Stimulated activated CD8-positive, alpha-beta memory T cell treated with anti-CD3 and anti-CD28 coated beads, Interleukin-7, amount 100 ng/mL, for 48 hours (primary cell): Measurements from ENCODE around the gene FXYD2.
"Not testable (repeated sequence)": the region's sequence is repeated elsewhere in the genome, so short reads cannot be mapped to it uniquely, and the experiment has no call there.

Source experiments
- DNase-seq, 2 donors: peaks; one replicate each; pipeline ENCODE4 v3.0.0-alpha.2; 2020; ENCODE audit warnings: low read depth in 1 of 2; ENCODE audit errors: extremely low read depth in 1 of 2

The FXYD2 gene

GRCh38 chr11:117824571-117825537, at the start of gene FXYD2:
TSS of gene FXYD2 (minus strand) at chr11:117824744. CDS start at chr11:117824678, 66 bp downstream.
- no peak for DNase-seq

DNA sequence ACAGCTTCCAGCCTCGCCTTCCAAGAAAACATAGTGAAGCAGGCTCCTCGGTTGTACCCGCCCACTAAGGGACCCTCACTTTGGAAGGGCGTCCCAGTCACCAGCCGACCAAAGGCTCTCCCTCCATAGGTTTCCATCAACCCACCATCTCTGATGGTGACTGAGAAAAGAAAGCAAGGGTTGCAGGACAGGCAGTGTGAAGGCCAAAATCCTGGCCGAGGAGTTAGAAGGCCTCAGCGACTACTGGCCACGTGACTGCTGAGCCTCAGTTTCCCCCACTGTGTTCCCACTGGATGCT, 49.2 kb upstream of the FXYD2 start:
- no peak for DNase-seq

GRCh38 chr11:117872975-117873827, 48.7 kb upstream of the FXYD2 start:
- no peak for DNase-seq

DNA sequence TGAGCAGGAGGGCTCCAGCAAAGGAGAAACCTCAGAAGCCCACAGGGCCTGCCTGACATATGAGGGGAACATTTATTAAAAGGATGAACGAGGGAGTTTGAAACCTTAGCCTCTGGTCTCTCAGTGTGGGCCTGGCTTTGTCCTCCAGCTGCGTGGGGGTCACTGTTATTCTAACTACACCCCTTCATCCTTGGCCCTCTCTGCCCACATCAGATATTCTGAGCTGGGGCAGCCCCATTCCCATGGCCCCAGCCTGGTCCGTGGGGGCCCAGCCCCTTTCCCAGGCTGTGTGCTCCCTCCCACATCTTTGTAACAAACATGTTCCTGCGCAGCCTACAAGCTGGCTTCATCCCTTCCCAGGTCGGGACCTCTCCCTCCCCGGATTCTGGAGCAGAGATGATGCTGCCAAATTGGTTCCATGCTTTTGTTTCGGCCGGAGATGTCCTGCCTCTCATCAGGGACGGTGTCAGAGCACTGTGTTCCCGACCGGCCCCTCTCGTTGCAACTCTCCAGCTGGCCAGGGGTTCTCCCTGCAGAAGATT, 47.9 kb upstream of the FXYD2 start:
- DNase-seq: no peak

DNA sequence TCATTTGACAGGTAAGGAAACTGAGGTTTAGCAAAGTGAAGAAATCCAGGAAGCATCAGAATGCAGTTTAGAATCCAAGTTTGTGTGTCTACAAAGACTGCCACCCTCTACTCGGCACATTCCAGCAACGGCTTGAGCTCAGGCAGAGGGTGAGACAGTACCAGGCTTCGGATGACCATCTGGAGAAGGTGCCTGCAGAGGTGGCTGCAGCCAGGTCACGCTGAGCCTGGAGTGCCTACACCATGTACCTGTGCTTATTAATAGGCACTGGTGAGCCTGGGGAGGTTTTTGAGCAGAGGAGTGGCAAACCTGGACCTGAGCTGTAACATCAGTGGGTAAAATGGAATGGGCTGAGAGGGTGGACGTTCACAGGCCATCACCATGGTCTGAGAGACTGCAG, 47.2 kb upstream of the FXYD2 start:
- DNase-seq: no peak

- no peak for DNase-seq
Measured at GRCh38 chr11:117871160-117871559, 46.6 kb upstream of the FXYD2 start.

DNA sequence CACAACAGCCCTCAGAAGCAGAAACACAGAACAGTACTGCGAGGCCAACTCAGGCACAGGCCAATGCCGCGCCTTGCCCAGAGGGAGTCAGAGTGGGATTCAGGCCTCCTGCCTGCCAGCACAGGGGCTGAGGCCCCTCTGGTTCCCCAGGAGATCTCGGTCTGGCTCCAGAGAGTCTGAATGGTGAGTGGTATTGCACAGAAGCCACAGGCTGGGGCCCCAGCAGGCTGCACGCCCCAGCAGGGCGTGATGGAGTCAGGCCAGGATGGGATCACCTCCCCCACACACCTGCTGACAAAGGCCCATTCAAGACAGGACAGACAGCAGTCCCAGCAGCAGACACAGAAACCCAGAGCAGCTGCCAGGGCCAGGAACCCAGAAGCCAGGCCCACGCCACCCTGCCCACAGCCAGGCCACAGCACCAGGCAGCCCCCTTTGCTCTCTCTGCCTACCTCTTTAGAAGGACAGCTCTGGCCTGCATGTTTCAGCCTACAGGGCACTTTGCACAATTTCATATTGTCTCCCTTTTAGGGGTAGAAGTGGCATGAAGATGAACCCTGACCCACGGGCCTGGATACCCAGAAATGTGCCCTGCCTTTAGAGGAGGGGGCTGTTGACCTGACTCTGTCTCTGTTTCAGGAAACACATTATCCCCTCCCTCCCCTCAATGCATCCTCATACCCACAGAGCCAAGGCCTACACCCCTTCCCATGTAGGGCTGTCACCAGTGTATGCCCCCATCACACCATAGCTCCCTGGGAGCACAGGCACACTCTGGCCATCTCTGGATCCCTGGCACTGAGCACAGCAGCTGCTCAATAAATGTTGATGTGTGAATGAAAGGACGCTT, 45.8 kb upstream of the FXYD2 start:
- DNase-seq: no peak

- no peak for DNase-seq
Measured at GRCh38 chr11:117869604-117870003, 45.1 kb upstream of the FXYD2 start.

GRCh38 chr11:117868815-117869561, 44.4 kb upstream of the FXYD2 start:
- DNase-seq: no peak

GRCh38 chr11:117868088-117868487, 43.5 kb upstream of the FXYD2 start:
- no peak for DNase-seq

DNA sequence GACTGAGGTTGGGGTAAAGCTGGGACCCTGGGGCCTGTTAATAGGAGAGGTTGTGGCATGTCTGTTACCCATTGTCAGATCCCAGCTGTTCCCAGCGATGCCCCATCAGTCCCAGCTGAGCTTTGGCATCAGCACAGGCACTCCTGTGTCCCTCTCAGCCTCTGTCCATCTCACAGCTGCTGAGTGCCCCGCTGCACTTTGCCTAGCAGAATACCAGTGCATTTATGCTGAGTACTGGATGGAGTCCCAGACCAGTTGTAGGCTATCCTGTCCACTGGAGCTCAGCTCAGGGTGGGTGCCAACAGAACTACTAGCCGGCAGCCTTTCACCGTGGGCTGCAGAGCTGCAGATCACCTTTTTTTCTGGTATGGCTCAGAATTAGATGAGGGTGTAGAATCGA, 42.0 kb upstream of the FXYD2 start:
- DNase-seq: no peak

DNA sequence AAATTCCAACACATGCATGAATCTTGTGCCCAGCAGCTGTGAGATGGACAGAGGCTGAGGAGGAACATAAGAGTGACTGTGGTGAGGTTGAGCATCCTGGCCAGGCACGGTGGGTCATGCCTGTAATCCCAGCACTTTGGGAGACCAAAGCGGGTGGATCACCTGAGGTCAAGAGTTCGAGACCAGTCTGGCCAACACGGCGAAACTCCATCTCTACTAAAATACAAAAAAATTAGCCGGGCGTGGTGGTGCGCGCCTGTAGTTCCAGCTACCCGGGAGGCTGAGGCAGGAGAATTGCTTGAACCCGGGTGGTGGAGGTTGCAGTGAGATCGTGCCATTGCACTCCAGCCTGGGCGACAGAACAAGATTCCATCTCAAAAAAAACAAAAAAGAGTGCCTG, 41.0 kb upstream of the FXYD2 start:
- DNase-seq: not testable (repeated sequence)

GRCh38 chr11:117863383-117863782, 38.8 kb upstream of the FXYD2 start:
- no peak for DNase-seq

GRCh38 chr11:117862753-117863152, 38.2 kb upstream of the FXYD2 start:
- DNase-seq: no peak

DNA sequence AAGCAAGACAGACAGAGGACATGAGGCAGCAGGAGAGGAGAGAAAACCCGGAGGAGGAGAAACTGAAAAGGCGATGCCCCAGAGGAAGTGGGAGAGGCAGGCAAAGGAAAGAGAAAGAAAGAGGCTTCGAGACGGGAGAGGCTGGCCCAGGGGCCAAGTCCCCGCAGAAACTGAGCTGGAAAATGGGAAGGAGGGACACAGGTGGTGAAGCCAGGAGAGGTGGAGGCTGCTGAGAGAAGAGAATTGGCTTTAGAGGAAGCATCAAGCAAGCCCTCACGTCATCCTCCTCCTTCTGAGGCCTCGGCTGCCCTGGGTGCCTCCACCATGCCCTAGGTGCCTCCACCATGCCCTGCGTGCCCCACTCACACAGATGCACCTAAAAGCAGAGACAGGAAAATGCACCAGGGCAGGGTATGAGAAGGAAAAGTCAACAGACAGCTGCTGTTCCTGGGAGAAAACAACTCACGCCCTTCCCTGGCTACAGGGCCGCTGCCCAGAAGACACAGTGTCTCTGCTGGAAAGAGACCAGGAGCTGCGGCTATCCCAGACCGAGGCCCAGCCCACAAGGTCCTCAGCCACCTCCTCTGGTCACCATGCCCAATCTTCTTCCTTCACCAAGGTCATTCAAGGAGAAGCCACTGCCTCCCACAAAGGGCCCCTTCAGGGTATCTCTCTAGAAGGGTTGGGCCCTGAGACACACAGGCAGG, 37.6 kb upstream of the FXYD2 start:
- no peak for DNase-seq

DNA sequence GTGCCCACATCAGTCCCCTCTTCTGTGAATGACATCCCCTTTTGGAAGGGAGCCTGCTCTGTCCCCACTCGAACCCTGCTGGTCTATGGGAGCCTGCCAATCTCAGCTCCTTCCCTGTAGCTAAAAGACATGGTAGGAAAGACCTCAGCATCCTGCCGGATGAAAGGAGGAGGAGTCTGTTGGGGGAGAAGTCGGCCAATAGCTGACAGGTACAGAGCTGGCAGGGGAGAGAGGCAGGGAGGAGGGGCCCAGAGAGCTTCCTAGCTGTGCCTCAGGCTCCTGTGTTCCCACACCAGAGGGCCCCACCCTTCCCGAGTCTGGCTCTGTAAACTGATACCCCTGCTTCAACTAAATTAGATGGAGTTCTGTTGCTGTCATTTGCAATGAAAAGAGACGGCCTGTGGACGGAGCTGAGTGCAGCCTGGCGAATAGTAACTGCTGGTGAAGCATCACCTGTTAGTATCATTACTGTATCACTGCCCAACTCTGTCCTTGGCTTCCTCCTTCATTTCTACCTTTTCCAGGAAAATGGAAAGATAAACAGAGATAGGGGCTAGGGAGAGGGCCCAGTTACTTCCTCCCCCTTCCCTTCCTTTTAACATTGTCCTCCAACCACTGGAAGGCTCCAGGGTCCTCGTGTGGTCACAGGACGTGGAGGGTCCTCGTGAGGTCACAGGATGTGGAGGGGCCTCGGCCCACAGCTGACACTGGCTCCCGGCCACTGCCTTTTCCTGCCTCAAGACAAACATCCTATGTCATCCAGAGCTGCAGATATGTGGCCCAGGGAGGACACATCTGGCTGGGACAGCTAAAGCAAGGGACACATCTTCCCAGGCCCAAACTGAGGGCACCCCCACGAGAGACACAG, 36.8 kb upstream of the FXYD2 start:
- DNase-seq: no peak

DNA sequence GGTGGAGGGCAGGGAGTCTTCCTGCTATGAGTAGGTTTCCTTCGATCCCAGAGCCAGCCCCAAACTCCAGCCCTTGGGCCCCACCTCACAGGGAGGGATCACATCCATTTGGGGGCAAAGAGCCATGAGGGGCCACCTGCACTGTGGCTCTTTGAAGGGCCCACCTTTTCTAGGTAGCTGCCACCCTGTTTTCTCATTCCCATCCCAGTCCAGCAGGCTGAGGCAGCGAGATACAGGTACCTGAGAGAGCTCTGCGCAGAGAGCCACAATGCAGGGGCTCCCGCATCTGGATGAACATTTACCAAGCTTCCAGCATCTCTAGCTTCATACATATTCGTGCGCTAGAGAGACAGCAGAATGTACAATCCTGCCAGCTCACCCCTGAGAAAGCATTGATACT, 35.6 kb upstream of the FXYD2 start:
- DNase-seq: no peak

DNA sequence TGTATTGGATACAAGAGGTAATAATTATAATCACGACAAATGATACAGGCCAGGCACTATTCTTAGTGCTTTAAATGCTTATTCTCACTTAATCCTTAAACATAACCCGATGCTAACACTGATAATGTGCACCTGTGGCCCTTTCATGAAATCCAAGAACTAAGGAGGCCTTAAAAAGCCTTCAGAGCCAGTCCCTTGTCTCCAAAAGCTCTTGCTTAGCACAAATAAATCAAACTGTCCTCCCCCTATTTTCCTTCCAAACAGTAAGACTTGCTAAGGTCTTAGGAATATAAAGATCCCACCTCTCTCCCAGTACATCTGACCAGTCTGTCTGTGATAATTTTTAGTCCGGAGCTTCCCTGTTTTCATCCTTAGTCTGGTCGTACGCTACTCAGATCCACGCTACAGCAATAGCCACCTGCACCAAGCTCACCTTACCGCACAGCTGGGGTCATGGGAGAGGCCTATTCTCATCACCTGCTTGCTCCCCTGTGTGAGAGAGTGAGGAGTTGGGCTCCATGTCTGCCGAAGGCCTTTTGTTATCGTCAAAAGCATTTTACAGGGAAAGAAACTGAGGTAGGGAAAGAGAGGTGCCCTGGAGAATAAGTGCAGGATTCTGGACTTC, 35.1 kb upstream of the FXYD2 start:
- DNase-seq: no peak
